SU-DHL-6 (cell line): ENCODE results near the gene PTPN14.
"Not testable (repeated sequence)": the region's sequence is repeated elsewhere in the genome, so short reads cannot be mapped to it uniquely, and the experiment has no call there.

ENCODE experiments used
- H2AFZ ChIP-seq: fragments of 200-600 bp; sonication (generic); 2 replicates; pipeline ENCODE4 v1.6.1; 2014; ENCODE audit warnings: low read depth, mild to moderate bottlenecking, moderate library complexity, mixed read lengths, antibody characterized with exemption, low read length; ENCODE audit not compliant: severe bottlenecking
- H3F3A ChIP-seq: fragments of 200-600 bp; shearing (Covaris generic); 2 replicates; pipeline ENCODE4 v1.6.0; 2016; ENCODE audit warnings: antibody characterized with exemption, mild to moderate bottlenecking; ENCODE audit not compliant: insufficient read depth
- H3K27ac ChIP-seq: fragments of 200-600 bp; sonication (generic); 2 replicates; pipeline ENCODE4 v1.5.1; 2016; ENCODE audit warnings: low read depth, mild to moderate bottlenecking, low read length, moderate library complexity, mixed read lengths
- H3K27me3 ChIP-seq: fragments of 200-600 bp; sonication (generic), shearing (Covaris generic); 2 replicates; pipeline ENCODE4 v1.6.0; 2014; ENCODE audit warnings: mild to moderate bottlenecking, low read length
- H3K36me3 ChIP-seq: fragments of 200-600 bp; sonication (generic); 2 replicates; pipeline ENCODE4 v1.6.1; 2014; ENCODE audit warnings: mild to moderate bottlenecking, low read length, mixed read lengths
- H3K4me2 ChIP-seq: fragments of 300-600, 200-600 bp; shearing (Covaris generic), sonication (generic); 2 replicates; pipeline ENCODE4 v1.6.0; 2014; ENCODE audit warnings: low read length, low read depth, mild to moderate bottlenecking; ENCODE audit not compliant: poor library complexity, severe bottlenecking
- H3K4me3 ChIP-seq: fragments of 200-600 bp; sonication (generic); 2 replicates; pipeline ENCODE4 v1.5.1; 2014; ENCODE audit warnings: antibody characterized with exemption, low read length, mild to moderate bottlenecking, mixed read lengths; ENCODE audit not compliant: insufficient read depth, poor library complexity, severe bottlenecking
- H3K79me2 ChIP-seq: fragments of 200-600 bp; sonication (generic); 2 replicates; pipeline ENCODE4 v1.6.1; 2014; ENCODE audit warnings: mild to moderate bottlenecking, low read length, moderate library complexity; ENCODE audit not compliant: insufficient read depth
- H3K9ac ChIP-seq: fragments of 200-600 bp; sonication (generic); 2 replicates; pipeline ENCODE4 v1.7.0; 2014; ENCODE audit warnings: mild to moderate bottlenecking, low read length
- H3K9me2 ChIP-seq: fragments of 200-600 bp; sonication (generic); replicated peaks from 2 replicates; pipeline ENCODE4 v1.6.1; 2014; ENCODE audit warnings: low read length; ENCODE audit not compliant: insufficient read depth
- H3K9me3 ChIP-seq: fragments of 200-600 bp; sonication (generic); 2 replicates; pipeline ENCODE4 v1.6.1; 2014; ENCODE audit warnings: low read length, mixed read lengths; ENCODE audit not compliant: insufficient read depth
- H4K20me1 ChIP-seq: fragments of 200-600 bp; sonication (generic); 2 replicates; pipeline ENCODE4 v1.6.1; 2014; ENCODE audit warnings: low read depth, mild to moderate bottlenecking, antibody characterized with exemption, low read length, moderate library complexity, mixed read lengths
- EZH2phosphoT487 ChIP-seq: fragments of 200-600 bp; sonication (generic), shearing (Covaris generic); conservative IDR thresholded peaks from 2 replicates; pipeline ENCODE4 v1.6.1; 2018; ENCODE audit warnings: mild to moderate bottlenecking, antibody characterized with exemption, low read length, moderate library complexity, mixed read lengths
- TF ChIP-seq, protein P1 (sequence below): fragments of 200-600 bp; sonication (generic); IDR thresholded peaks from one replicate; pipeline ENCODE4 v1.5.1; 2017; ENCODE audit warnings: antibody characterized with exemption, mild to moderate bottlenecking, low read length, moderate library complexity; ENCODE audit not compliant: insufficient read depth, poor library complexity, severe bottlenecking

PTPN14 gene

DNA sequence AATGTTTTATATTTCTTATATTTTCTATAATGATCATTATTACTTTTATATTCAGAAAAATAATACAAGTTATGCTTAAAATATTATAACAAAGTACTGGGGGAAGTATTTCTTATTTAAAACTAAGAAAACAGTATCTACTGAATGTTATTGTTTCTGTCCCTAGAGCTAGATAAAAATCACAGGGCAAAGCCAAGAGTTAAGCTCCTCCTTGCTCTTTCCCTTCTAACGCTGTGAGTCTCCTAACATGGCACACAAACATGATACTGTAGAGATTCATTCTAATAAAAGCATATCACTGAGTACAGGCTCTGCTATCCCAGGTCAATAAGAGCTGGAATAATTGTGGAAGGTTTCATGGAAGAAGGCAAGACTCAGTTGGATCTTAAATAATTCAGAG, 53.4 kb downstream of the PTPN14 start:
- Histone ChIP-seq H3K9ac (no peak overlapping the region), H3K79me2 (no peaks in the 10 kb centered on the region), H3K36me3 (no peaks in the 10 kb centered on the region), H3K9me3 (no peaks in the 10 kb centered on the region), H3K27me3 (no peaks in the 10 kb centered on the region), H3K9me2 (no peaks in the 10 kb centered on the region), H3K27ac (no peak overlapping the region), H2AFZ (no peak overlapping the region), H4K20me1 (no peaks in the 10 kb centered on the region), H3F3A (no peaks in the 10 kb centered on the region), H3K4me3 (no peak overlapping the region), H3K4me2 (no peak overlapping the region)
- TF ChIP-seq EZH2phosphoT487 = no peak
- TF ChIP-seq, protein P1, sequence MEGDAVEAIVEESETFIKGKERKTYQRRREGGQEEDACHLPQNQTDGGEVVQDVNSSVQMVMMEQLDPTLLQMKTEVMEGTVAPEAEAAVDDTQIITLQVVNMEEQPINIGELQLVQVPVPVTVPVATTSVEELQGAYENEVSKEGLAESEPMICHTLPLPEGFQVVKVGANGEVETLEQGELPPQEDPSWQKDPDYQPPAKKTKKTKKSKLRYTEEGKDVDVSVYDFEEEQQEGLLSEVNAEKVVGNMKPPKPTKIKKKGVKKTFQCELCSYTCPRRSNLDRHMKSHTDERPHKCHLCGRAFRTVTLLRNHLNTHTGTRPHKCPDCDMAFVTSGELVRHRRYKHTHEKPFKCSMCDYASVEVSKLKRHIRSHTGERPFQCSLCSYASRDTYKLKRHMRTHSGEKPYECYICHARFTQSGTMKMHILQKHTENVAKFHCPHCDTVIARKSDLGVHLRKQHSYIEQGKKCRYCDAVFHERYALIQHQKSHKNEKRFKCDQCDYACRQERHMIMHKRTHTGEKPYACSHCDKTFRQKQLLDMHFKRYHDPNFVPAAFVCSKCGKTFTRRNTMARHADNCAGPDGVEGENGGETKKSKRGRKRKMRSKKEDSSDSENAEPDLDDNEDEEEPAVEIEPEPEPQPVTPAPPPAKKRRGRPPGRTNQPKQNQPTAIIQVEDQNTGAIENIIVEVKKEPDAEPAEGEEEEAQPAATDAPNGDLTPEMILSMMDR = no peak

DNA sequence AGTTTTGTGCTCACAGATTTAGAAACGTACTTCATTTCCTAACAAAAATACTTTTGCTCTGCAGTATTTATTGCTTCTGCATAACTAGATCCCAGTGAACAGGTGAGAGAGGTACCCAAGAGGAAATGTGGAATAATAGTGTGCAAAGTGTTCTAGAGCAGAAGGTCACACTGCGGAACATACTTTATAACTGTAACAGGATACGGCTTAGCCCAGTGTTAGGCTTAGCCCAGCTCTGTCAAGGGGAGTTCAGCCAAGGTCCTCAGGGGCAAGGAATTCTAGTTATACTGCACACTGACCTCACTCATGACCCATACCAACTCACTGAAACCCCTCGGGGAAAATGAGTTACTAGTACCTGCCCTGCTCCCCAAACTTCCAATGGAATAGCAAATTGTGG, 55.3 kb downstream of the PTPN14 start:
- Histone ChIP-seq H2AFZ (no peak overlapping the region), H3K27me3 (no peaks in the 10 kb centered on the region), H3K79me2 (no peaks in the 10 kb centered on the region), H3K9ac (no peak overlapping the region), H3K36me3 (no peaks in the 10 kb centered on the region), H3K9me2 (no peaks in the 10 kb centered on the region), H3F3A (no peaks in the 10 kb centered on the region), H3K27ac (no peak overlapping the region), H3K4me3 (no peak overlapping the region), H3K9me3 (no peaks in the 10 kb centered on the region), H4K20me1 (no peaks in the 10 kb centered on the region), H3K4me2 (no peak overlapping the region)
- TF ChIP-seq, protein P1 = no peak
- TF ChIP-seq EZH2phosphoT487 = no peak

DNA sequence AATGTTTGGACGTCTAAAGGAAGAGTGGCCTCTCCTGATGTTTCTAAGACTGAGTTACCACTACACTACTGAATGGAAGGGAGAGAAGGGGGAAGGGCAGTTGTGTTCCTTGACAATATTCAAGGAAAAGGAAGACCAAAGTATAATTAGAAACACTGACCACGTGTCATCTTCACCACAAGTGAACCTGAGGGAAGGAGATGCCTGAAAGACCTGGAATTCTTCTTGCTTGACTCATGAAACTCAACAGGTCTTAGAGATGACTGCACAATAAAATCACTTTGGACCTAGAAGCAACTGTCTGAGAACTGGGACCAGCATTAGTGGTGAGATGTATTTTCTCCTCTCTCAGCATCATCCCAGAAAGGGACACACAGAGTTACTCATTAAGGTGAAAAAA, 56.7 kb downstream of the PTPN14 start:
- Histone ChIP-seq H3K4me3 (no peak overlapping the region), H3K9me2 (no peaks in the 10 kb centered on the region), H3K79me2 (no peaks in the 10 kb centered on the region), H3K9me3 (no peaks in the 10 kb centered on the region), H3K27ac (no peak overlapping the region), H3K4me2 (no peak overlapping the region), H3F3A (no peaks in the 10 kb centered on the region), H3K36me3 (no peaks in the 10 kb centered on the region), H2AFZ (no peak overlapping the region), H3K27me3 (no peaks in the 10 kb centered on the region), H4K20me1 (no peaks in the 10 kb centered on the region), H3K9ac (no peak overlapping the region)
- TF ChIP-seq, protein P1 = no peak

DNA sequence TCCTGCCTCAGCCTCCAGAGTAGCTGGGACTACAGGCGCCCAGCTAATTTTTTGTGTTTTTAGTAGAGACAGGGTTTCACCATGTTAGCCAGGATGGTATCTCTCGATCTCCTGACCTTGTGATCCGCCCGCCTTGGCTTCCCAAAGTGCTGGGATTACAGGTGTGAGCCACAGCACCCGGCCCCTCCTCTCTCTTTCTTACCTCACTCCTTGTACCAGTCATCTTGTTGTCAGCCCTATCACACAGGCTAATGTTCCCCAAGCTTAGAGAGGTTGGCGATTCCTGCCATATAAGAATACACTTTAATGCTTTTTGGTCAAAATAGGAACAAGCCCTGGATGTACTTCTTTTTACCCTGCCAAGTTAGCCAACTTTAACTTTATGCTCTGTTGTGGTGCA, 57.2 kb downstream of the PTPN14 start:
- H3K9me3 ChIP-seq, H3K27ac ChIP-seq, H3K36me3 ChIP-seq, H3K79me2 ChIP-seq, H3K27me3 ChIP-seq, H3K4me2 ChIP-seq, H3F3A ChIP-seq, H3K4me3 ChIP-seq, H2AFZ ChIP-seq, H3K9ac ChIP-seq, H4K20me1 ChIP-seq, H3K9me2 ChIP-seq: not testable (repeated sequence)
